Stimulated activated CD8-positive, alpha-beta memory T cell treated with anti-CD3 and anti-CD28 coated beads, Interleukin-2, amount 100 ng/mL, for 48 hours (primary cell): ENCODE data around the gene SFXN5.

Experiments used
- DNase-seq, 2 donors: peaks; one replicate each; pipeline ENCODE4 v3.0.0-alpha.2; 2020; ENCODE audit warnings: low read depth in 2 of 2

Gene SFXN5

GRCh38 chr2:72994282-72994990 lies 77.1 kb downstream of the SFXN5 start:
- no peak for DNase-seq

GRCh38 chr2:72993933-72994280 lies 77.6 kb downstream of the SFXN5 start:
- DNase-seq: no peak

DNA sequence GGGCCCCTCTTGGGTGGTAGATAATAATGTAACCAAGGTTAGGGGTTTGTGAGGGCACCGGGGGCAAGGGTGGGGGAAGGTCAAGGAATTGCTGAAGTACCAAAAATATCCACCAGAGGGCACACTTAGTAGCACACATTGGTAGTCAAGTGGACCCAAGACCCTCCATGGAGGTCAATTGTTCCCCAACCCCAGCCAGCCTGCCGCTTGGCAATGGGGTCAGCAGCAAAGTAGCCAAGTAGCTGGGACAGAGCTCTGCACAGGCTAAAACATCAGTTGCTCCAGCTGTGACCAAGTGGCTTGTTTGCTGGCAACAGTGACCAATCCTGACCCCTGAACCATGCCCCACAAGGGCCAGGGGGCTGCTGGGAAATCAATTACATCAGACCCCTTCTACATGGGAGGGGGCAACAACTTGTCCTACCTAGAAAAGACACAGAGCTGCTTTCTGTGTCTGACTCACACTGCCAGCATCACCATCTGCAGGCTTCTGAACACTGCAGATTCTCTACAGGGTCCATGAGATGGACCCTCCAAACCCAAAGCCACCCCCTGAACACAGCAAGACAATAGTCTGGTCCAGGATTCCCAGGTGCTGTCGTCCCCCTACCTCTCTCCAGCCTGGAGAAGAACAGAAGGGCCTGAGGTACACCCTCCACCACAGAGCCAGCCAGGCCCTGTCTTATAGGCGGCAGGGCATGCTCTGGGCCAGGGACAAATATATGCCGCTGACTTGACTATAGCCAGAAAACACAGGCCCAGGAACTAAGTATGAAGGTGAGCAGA lies 78.2 kb downstream of the SFXN5 start:
- no peak for DNase-seq

DNA sequence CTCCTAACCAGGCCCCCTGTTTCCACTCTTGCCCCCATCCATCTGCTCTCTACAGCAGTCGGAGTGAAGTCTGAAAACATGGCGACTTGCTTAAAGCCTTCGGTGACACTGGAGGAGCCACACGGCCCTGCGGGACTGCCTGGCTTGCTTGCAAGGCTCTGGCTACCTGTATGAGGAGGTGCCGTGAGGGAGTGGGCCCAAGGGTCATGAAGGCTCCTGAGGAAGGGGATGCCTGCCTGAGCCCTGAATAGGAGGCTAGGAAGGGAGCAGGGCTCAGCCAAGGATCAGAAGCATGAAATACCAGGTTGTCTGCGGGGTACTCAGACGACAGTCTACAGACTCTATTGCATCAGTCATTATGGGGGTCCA lies 78.8 kb downstream of the SFXN5 start:
- DNase-seq: no peak

DNA sequence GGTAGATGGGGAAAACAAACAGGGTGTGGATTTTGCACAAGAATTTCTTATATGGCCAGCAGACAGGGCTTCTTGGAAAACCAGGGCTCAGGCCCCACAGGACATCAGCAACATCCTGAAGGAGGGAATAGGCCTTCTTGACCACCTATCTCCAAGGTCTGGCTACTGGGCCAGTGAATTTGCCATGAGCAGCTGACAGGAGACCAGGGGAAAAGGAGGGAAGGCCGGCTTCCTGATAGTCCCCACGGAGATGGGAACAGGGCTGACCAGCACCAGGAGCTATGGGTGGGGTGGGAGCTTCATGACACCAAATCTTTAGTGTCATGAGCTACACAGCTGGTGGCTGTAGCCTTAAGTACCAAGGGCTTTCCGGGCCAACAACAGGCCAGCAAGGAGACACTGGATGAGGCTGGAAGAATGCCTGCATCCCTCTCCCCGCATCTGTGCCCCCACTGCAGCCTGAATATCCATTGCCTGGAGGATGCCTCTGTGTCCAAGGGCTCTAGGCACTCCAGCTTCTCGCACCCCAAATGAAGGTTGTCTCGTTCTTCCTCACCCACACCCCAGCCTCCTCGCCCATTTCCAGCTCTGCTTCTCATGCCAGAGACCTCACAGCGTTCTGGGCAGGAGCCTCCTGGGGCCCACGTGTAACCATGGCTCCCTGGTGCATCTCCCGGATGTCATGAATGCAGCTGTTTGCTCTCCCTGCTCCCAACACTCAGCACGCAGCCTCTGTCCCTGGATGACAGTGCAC lies 79.4 kb downstream of the SFXN5 start:
- DNase-seq: no peak

GRCh38 chr2:72991439-72991725 lies 80.1 kb downstream of the SFXN5 start:
- no peak for DNase-seq

GRCh38 chr2:72990695-72991438 lies 80.6 kb downstream of the SFXN5 start:
- DNase-seq: no peak

GRCh38 chr2:72989770-72990556 lies 81.5 kb downstream of the SFXN5 start:
- no peak for DNase-seq

DNA sequence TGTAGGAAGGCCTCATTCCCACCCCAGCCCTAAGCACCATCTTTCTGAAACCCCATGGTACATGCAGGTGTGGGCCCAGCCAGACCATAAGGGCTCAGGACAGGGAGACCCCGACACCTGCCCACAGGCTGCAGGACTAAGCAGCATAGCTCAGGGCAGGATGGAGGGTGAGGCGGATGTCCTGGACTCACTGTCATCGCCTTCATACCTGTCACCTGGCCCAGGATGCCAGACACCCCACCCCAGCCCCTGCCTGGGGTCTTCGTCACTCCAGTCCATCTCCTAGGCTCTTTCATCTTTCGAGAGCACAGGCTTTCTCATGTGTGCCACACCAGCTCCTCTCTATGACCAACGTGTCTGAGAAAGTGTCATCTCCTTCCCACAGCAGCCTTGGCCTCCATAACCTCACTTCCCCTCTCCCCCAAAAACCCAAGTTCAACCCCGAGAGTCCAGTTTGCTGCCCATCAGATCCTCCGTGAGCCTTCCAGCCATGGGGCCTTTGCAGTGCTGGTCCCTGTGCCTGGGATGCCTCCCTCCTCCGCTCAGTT lies 82.7 kb downstream of the SFXN5 start:
- DNase-seq: no peak

DNA sequence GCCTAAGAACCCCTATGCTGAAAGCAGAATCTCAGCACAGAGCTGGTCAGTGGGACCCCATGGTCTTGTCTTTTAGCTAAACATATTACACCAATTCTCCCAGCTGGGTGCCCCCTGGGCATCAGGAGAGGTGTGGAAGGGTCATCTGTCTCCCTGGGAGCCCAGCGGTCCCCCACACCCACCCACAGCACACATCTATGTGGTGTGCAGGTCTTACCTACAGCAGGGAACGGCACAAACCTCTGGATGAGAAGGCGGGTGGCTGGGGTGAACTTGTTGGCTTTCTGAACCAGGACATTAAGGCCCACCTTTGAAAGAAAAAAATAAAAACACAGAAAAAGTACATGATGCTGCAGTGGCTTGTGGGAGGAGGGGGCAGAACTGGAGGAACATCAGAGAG lies 83.5 kb downstream of the SFXN5 start:
- DNase-seq: no peak

- no peak for DNase-seq
Observed at GRCh38 chr2:72985891-72986683, 85.4 kb downstream of the SFXN5 start.

DNA sequence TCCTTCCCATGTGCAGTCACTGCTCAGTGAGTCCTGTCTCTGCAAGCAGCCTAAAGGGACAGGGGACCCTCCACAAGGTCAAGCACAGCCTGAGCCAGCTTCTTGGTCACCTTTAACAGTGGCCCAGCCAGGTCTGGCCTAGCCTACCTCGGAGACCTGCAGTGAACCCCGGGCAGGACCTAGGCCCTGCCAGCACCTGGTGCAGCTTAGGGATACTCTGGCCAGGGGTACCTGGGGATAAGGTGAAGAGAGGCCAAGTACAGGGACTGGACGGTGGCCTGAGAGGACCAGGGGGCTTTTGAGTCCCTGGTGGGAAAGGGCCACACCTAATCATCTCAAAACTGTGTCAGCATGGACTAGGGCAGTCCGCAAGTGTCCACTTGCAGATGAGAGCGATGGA lies 86.4 kb downstream of the SFXN5 start:
- DNase-seq: no peak

- DNase-seq: no peak
Observed at GRCh38 chr2:72984172-72984671, 87.3 kb downstream of the SFXN5 start.

DNA sequence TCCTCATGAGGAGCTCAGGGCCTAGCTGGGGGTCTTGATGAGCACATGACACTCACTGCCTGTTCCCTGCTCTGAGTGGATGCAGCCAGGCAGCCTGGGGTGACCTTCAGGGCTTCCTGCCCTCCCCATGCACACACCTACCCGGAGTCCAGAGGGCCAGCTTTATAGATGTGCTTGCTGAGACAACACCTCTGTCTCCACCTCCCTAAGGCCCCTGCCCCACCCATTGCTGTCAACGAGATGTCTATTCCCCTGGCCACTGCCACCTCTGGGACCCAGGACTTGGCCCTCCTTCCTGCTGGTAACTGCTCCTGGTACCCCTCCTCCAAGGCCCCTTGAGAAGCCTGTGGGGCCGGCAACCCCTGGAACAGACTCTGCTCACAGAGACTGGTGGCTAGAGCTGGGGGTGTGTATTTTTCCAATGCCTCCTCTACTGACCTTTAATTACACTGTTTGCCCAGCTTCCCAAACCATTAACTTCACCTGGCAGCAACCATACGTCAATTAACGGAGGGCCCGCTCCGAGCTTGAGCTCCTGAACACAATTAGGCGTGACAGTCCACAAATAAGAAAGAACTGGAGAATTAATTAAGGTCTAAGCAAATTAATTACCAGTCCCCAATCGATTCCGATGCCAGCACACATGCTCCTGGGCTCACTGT lies 87.9 kb downstream of the SFXN5 start:
- DNase-seq: no peak

DNA sequence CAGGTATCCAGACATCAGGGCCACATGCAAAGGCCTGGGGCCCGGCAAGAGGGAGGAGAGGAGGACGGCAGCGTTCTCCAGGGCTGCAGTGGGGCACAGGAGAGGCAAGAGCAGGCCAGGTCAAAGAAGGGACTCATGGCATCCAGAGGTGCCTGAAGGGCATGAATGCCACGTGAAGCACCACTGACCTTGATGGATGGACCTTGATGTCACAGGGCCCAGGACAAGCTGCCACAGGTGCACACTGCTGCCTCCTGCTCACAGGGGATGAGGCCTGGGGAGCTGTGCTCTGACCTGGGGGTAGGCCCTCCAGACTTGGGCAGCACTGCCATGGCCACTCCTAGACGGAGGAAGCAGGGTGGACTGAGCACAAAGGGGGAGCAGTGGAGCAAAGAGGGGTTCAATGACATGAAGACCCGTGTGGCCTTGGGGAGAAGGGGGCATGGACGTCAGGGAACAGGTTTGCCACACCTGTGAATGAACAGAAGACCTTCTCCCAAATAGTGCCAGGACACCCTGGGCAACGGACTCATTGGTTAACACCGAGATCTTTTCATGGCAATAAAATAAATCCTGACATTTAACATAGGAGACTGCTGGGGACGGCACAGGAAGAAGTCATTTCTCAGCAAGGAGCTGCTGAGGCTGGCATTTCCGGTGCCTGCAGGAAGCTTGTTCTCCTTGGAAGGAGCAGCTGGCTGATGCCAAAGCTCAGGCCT lies 88.6 kb downstream of the SFXN5 start:
- no peak for DNase-seq

- no peak for DNase-seq
Observed at GRCh38 chr2:72982219-72982618, 89.3 kb downstream of the SFXN5 start.

- DNase-seq: no peak
Observed at GRCh38 chr2:72981536-72981935, 90.0 kb downstream of the SFXN5 start.

- no peak for DNase-seq
Observed at GRCh38 chr2:72980535-72981217, 90.8 kb downstream of the SFXN5 start.
